IPS DF 6.9 (cell line): ENCODE measurements around the gene PRELID2.
"Not testable (repeated sequence)": the region's sequence is repeated elsewhere in the genome, so short reads cannot be mapped to it uniquely, and the experiment has no call there.

ENCODE experiments used
- DNase-seq: peaks from one replicate; pipeline ENCODE4 v3.0.0-alpha.2; 2013; ENCODE audit warnings: low read depth, low spot score
- H3K27ac ChIP-seq: one replicate; pipeline ENCODE4 v1.5.1; 2013; ENCODE audit warnings: low read length, control low read depth
- H3K27me3 ChIP-seq: 2 replicates; pipeline ENCODE4 v1.6.1; 2013; ENCODE audit warnings: mild to moderate bottlenecking, low read length; ENCODE audit not compliant: control insufficient read depth, insufficient read depth
- H3K36me3 ChIP-seq: 2 replicates; pipeline ENCODE4 v1.6.1; 2013; ENCODE audit warnings: low read length; ENCODE audit not compliant: control insufficient read depth, insufficient read depth
- H3K4me1 ChIP-seq: 2 replicates; pipeline ENCODE4 v1.6.1; 2013; ENCODE audit warnings: low read length; ENCODE audit not compliant: control insufficient read depth, insufficient read depth
- H3K4me3 ChIP-seq: 2 replicates; pipeline ENCODE4 v1.5.1; 2013; ENCODE audit warnings: mild to moderate bottlenecking, low read length
- H3K9me3 ChIP-seq: 2 replicates; pipeline ENCODE4 v1.6.1; 2013; ENCODE audit warnings: low read length, inconsistent platforms; ENCODE audit not compliant: control insufficient read depth, insufficient read depth
- WGBS: extraction: QIAGEN DNeasy Blood & Tissue Kit; methylation state at CpG from one replicate; pipeline ENCODE4 v1.1.7; 2013; ENCODE audit warnings: mixed read lengths, missing lambda C conversion rate; ENCODE audit not compliant: insufficient read length, insufficient coverage; 5-methylcytosine and 5-hydroxymethylcytosine counted together

Gene PRELID2

DNA sequence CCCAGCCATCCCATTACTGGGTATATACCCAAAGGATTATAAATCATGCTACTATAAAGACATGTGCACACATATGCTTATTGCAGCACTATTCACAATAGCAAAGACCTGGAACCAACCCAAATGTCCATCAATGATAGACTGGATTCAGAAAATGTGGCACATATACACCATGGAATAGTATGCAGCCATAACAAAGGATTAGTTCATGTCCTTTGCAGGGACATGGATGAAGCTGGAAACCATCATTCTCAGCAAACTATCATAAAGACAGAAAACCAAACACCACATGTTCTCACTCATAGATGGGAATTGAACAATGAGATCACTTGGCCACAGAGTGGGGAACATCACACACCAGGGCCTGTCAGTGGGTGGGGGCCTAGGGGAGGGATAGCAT is 36.6 kb downstream of the PRELID2 start:
- H3K9me3 ChIP-seq, H3K27me3 ChIP-seq, H3K27ac ChIP-seq, DNase-seq, H3K36me3 ChIP-seq, H3K4me1 ChIP-seq, H3K4me3 ChIP-seq: not testable (repeated sequence)

DNA sequence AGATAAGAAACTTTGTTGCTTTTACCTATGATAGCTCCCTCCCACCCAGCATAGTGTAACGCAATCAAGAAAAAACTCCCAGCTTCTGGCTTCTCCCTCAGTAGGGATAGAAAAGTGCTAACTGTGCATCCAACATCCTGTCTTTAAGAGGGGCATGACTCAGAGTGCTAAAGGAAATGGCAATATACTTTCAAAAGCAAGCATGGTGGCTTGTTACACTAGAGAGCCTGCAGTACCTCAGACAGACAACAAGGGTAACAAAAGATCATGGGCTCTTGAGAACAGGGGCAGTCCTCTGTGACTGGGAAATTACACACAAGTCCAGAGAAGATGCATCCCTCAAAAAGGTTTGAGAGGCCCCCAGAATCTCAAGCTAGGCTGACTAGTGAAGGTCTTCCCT is 37.8 kb downstream of the PRELID2 start:
- Histone ChIP-seq H3K36me3 (no peaks in the 10 kb centered on the region), H3K4me1 (no peaks in the 10 kb centered on the region), H3K9me3 (no peaks in the 10 kb centered on the region), H3K27me3 (no peaks in the 10 kb centered on the region), H3K27ac (no peak overlapping the region), H3K4me3 (no peak overlapping the region)
- WGBS, result no CpG with 5 or more reads among the region's 1 CpG
- DNase-seq, result no peak

DNA sequence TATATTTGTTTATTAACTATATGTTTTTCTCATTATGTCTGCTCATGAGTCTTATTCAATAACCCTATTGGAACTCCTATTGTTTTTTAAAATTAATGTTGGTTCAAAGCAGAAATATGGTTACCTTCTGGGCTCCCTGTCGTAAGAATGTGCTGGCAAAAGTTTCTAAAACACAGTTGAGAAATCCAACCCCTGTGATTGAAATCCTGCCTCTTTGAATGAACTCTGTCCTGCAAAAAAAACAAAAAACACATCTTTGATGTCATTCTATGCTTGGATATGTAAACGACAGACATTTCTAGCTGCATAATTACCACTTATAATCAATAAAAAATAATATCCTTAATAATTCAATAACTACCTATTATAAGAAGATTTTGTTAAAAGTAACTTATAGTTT is 38.8 kb downstream of the PRELID2 start:
- Histone ChIP-seq H3K4me3 (no peak overlapping the region), H3K27ac (no peak overlapping the region), H3K36me3 (no peaks in the 10 kb centered on the region), H3K27me3 (no peaks in the 10 kb centered on the region), H3K4me1 (no peaks in the 10 kb centered on the region), H3K9me3 (no peaks in the 10 kb centered on the region)
- DNase-seq, result no peak
- 100% methylated on average over 1 of the region's 2 CpGs for WGBS

DNA sequence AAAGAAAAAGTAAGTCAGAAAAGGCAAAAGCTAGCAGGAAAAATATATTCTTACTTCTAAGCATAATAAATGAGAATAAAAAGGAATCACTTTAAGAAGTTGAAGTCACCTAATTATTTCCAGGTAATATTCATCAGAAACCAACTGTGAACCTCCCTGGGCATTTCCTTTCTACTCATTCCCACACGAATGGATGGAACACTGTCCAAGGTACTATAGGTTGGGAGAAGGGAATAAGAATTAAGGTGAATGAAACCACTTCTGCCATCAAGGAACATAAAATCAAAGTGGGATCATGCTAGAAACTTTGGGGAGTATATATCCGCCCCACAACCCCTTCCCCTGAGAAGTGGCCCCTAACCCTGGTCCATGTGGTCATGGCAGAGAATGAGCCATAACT is 41.6 kb downstream of the PRELID2 start:
- WGBS, result no CpG with 5 or more reads among the region's 2 CpGs
- no peak overlapping the region for H3K27ac ChIP-seq

DNA sequence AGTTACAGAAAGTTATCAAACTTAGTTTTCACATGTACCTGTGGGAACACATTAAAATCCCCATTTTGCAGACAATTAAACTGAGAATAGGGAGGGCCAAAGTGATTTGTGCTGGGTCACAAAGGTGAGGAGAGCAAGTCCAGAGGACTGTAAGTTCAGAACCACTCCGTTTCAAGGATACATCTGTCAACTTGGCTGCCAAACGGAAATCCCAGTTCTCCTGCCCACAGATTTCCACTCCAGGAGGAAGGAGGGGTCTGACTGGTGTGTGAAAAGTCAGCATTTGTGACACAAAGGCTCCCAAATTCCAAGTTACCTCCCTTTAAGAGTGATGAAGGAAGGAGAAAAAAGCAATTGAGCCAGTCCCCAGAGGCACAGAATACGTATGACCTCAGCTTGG is 42.3 kb downstream of the PRELID2 start:
- no peaks in the 10 kb centered on the region for H3K36me3 ChIP-seq

More for the DNA sequence above, 41.6 kb downstream of the PRELID2 start:
- no peak overlapping the region for H3K4me3 ChIP-seq
- no peak for DNase-seq
- no peaks in the 10 kb centered on the region for H3K36me3 ChIP-seq
- H3K9me3 ChIP-seq, result no peaks in the 10 kb centered on the region
- no peaks in the 10 kb centered on the region for H3K4me1 ChIP-seq
- no peaks in the 10 kb centered on the region for H3K27me3 ChIP-seq

DNA sequence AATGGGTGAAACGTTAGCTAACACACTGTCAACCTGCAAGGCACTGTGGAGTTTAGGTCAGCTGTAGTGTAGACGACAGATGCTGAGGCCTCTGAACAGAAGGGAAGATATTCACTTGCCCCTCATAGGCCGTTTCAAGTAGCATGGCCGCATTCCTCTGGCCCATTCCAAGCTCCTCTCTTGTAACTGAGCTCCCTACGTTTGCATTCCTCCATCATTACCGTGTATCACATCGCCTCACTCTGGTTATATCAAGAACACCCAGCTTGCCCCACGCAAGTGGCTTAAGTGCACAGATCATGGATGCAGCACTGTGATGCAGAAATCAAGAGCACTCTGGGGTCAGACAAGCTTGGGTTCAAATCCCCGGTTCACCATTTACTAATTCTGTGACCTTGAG is 43.3 kb downstream of the PRELID2 start:
- no peaks in the 10 kb centered on the region for H3K9me3 ChIP-seq
- H3K27ac ChIP-seq, result no peak overlapping the region
- no CpG with 5 or more reads among the region's 9 CpGs for WGBS
- no peak for DNase-seq
- H3K4me3 ChIP-seq, result no peak overlapping the region
- H3K4me1 ChIP-seq, result no peaks in the 10 kb centered on the region
- H3K36me3 ChIP-seq, result no peaks in the 10 kb centered on the region
- no peaks in the 10 kb centered on the region for H3K27me3 ChIP-seq

More for the DNA sequence above, 42.3 kb downstream of the PRELID2 start:
- Histone ChIP-seq H3K9me3 (no peaks in the 10 kb centered on the region), H3K27me3 (no peaks in the 10 kb centered on the region), H3K4me3 (no peak overlapping the region), H3K27ac (no peak overlapping the region), H3K4me1 (no peaks in the 10 kb centered on the region)
- no CpG with 5 or more reads among the region's 3 CpGs for WGBS
- DNase-seq, result no peak

DNA sequence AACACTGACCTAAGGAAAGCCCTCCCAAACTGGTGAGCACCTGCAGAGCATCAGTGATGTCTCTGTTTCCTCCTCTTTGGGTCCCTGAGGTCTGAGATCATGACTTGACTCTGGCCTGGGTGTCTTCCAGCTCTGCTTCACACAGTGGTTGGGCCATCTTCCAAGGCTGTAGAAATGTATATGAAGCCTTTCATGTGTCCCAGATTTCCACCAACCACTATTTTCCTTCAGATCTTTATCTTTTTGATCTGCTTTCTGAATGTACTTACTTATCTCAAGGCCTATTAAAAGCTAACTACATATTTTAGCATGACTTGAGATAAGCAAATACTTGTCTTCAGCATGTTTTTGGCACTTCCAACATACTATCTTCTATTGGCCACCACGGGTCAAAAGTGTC is 47.1 kb downstream of the PRELID2 start:
- no peak overlapping the region for H3K27ac ChIP-seq
- H3K9me3 ChIP-seq, result no peaks in the 10 kb centered on the region
- no peaks in the 10 kb centered on the region for H3K27me3 ChIP-seq
- no CpG with 5 or more reads among the region's 1 CpG for WGBS
- H3K36me3 ChIP-seq, result no peaks in the 10 kb centered on the region
- H3K4me3 ChIP-seq, result no peak overlapping the region
- no peak for DNase-seq
- H3K4me1 ChIP-seq, result no peaks in the 10 kb centered on the region

DNA sequence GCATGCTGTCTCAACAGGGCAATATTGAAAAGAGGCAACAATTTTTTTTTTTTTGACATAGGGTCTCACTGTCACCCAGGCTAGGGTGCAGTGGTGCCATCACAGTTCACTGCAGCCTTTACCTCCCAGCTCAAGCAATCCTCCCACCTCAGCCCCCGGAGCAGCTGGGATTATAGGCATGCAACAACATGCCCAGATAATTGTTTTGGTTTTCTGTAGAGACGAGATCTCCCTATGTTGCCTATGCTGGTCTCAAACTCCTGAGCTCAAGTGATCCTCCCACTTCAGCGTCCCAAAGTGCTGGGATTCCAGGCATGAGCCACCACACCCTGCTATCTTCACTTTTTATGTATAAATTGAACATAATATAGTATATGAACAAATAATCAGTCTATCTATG is 47.6 kb downstream of the PRELID2 start:
- Histone ChIP-seq H3K27ac (no peak overlapping the region), H3K9me3 (no peaks in the 10 kb centered on the region), H3K36me3 (no peaks in the 10 kb centered on the region), H3K4me3 (no peak overlapping the region), H3K4me1 (no peaks in the 10 kb centered on the region), H3K27me3 (no peaks in the 10 kb centered on the region)
- WGBS, result no CpG with 5 or more reads among the region's 3 CpGs
- no peak for DNase-seq

DNA sequence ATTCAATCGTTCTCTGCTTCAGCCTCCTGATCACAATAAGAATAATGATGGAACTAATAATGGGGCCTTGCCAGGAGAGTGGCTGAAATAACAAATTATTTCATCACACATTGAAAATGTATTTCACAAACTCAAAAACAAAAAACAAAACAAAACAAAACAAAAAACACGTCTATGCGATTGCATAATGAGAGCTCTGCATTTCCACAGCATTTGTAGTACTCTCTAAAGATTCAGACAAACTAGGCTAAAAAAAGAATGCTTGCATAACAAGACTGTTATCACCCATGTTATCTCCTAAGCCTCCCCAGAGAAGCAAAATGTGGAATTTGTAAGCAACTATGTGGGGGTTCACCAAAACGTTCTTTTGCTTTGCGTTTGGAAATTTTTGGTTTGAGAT is 48.1 kb downstream of the PRELID2 start:
- DNase-seq, result no peak
- H3K27ac ChIP-seq, result no peak overlapping the region
- no peaks in the 10 kb centered on the region for H3K36me3 ChIP-seq
- no peak overlapping the region for H3K4me3 ChIP-seq
- no peaks in the 10 kb centered on the region for H3K9me3 ChIP-seq
- H3K27me3 ChIP-seq, result no peaks in the 10 kb centered on the region
- H3K4me1 ChIP-seq, result no peaks in the 10 kb centered on the region
- WGBS, result 100% methylated on average over 2 of the region's 5 CpGs

DNA sequence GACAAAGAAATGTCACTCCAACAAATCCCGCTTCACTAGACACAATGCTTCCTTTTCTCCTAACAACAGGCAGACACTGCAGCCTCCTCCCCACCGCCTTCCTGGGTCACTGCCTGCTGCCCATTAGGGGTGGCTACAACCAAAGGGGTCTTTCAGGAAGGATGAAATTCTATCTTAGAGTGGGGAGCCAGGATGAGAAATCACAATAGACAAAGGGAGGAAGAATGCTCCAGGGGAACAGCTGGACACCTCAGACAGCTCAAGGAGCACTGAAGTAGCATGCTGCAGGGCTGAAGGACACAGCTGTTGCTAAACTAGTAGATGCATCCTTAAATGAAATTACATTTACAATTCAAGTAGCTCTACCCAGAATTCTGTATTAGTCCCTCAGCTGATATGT is 54.2 kb downstream of the PRELID2 start:
- no CpG with 5 or more reads among the region's 2 CpGs for WGBS
- Histone ChIP-seq H3K9me3 (no peaks in the 10 kb centered on the region), H3K4me3 (no peak overlapping the region), H3K36me3 (no peaks in the 10 kb centered on the region), H3K27ac (no peak overlapping the region), H3K4me1 (no peaks in the 10 kb centered on the region), H3K27me3 (no peaks in the 10 kb centered on the region)
- DNase-seq, result no peak

DNA sequence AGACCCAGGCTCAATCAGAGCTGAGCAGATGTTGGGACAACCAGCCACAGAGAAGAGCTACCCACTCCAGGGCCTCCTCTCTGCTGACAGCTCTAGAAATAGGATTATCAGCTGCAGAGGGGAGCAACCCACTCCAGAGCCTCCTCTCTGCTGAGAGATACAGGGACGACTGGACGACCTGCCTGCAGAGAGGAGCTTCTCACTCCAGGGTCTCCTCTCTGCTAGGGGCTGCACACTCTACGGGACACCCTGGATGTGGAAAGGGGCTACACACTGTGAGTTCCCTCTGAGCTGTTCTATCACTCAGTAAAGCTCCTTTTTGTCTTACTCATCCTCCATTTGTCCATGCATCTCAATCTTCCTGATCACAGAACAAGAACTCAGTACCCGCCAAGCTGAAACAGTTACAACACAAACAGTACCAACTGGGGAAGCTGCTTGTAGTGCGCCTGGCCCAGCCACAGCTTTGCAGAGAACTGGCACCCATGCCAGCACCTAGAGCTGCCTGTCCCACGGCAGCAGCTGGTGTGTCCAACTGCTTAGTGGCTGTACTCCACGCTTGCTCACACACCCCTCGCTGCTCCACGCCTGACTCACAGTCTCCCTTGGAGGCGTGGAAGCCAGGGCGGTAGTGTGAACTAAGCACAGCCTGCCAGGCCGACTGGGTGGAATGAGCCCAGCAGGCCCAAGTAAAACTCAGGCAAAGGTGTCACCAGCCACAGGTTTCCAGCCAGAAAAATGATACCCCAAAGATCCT is 56.8 kb downstream of the PRELID2 start:
- Histone ChIP-seq H3K4me1 (no peaks in the 10 kb centered on the region), H3K4me3 (no peak overlapping the region), H3K9me3 (no peaks in the 10 kb centered on the region), H3K36me3 (no peaks in the 10 kb centered on the region), H3K27ac (no peak overlapping the region), H3K27me3 (no peaks in the 10 kb centered on the region)
- WGBS, result no CpG with 5 or more reads among the region's 12 CpGs
- DNase-seq, result no peak
